Loucy (cell line): ENCODE data around the gene ZNF536.

Experiments used
- H2AFZ ChIP-seq: fragments of 200-600 bp; sonication (generic); 2 replicates; pipeline ENCODE4 v1.6.0; 2016; ENCODE audit warnings: antibody characterized with exemption, mild to moderate bottlenecking, low read length, moderate library complexity
- H3F3A ChIP-seq: fragments of 200-600 bp; 2 replicates; pipeline ENCODE4 v1.6.0; 2016; ENCODE audit warnings: antibody characterized with exemption, low read depth, mild to moderate bottlenecking
- H3K27me3 ChIP-seq: fragments of 200-600 bp; sonication (generic); 2 replicates; pipeline ENCODE4 v1.6.1; 2014; ENCODE audit warnings: low read length, mild to moderate bottlenecking; ENCODE audit not compliant: insufficient read depth, poor library complexity, severe bottlenecking
- H3K36me3 ChIP-seq: fragments of 200-600 bp; sonication (generic); 2 replicates; pipeline ENCODE4 v1.6.1; 2016; ENCODE audit warnings: low read length; ENCODE audit not compliant: insufficient read depth
- H3K4me1 ChIP-seq: fragments of 200-600 bp; sonication (generic); 2 replicates; pipeline ENCODE4 v1.5.1; 2014; ENCODE audit warnings: low read length, mild to moderate bottlenecking; ENCODE audit not compliant: insufficient read depth, poor library complexity, severe bottlenecking
- H3K4me2 ChIP-seq: fragments of 200-600 bp; sonication (generic); 2 replicates; pipeline ENCODE4 v1.6.0; 2014; ENCODE audit warnings: antibody characterized with exemption, low read length, low read depth, mild to moderate bottlenecking; ENCODE audit not compliant: poor library complexity, severe bottlenecking
- H3K4me3 ChIP-seq: fragments of 200-600 bp; sonication (generic); 2 replicates; pipeline ENCODE4 v1.5.1; 2014; ENCODE audit warnings: low read length, mild to moderate bottlenecking, mixed read lengths; ENCODE audit not compliant: poor library complexity, severe bottlenecking
- H3K79me2 ChIP-seq: fragments of 200-600 bp; sonication (generic); 2 replicates; pipeline ENCODE4 v1.6.1; 2014; ENCODE audit warnings: low read length; ENCODE audit not compliant: insufficient read depth
- H3K9ac ChIP-seq: fragments of 200-600 bp; sonication (generic); 2 replicates; pipeline ENCODE4 v1.6.0; 2014; ENCODE audit warnings: mild to moderate bottlenecking, low read depth, low read length, moderate library complexity; ENCODE audit not compliant: poor library complexity, severe bottlenecking
- H3K9me2 ChIP-seq: fragments of 200-600 bp; sonication (generic); replicated peaks from 2 replicates; pipeline ENCODE4 v1.6.1; 2016; ENCODE audit warnings: low read depth, low read length, mixed read lengths
- H3K9me3 ChIP-seq: fragments of 200-600 bp; sonication (generic); 2 replicates; pipeline ENCODE4 v1.6.1; 2014; ENCODE audit warnings: mild to moderate bottlenecking, antibody characterized with exemption, low read length, low read depth; ENCODE audit not compliant: insufficient read depth
- H4K20me1 ChIP-seq: fragments of 200-600 bp; sonication (generic); 2 replicates; pipeline ENCODE4 v1.6.0; 2014; ENCODE audit warnings: antibody characterized with exemption, low read length, mild to moderate bottlenecking; ENCODE audit not compliant: insufficient read depth, poor library complexity, severe bottlenecking
- CTCF ChIP-seq: fragments of 200-600 bp; sonication (generic); conservative IDR thresholded peaks from 2 replicates; pipeline ENCODE4 v1.5.1; 2014; ENCODE audit warnings: mild to moderate bottlenecking, antibody characterized with exemption, low read length
- EZH2phosphoT487 ChIP-seq: fragments of 200-600 bp; IDR thresholded peaks from 2 replicates; pipeline ENCODE4 v1.6.1; 2018; ENCODE audit warnings: antibody characterized with exemption, mild to moderate bottlenecking, moderate library complexity, borderline replicate concordance

ZNF536 gene

GRCh38 chr19:30446850-30447552 is 74.8 kb downstream of the ZNF536 start:
- no peaks in the 10 kb centered on the region for H3K9me3 ChIP-seq
- no peak overlapping the region for H2AFZ ChIP-seq
- H3K9ac ChIP-seq = no peak overlapping the region
- H3K4me3 ChIP-seq = no peak overlapping the region
- H3K9me2 ChIP-seq = no peaks in the 10 kb centered on the region
- TF ChIP-seq CTCF (no peak), EZH2phosphoT487 (no peak)
- peaks cover 16% of the 10 kb centered on the region for H3K4me1 ChIP-seq
- H3K36me3 ChIP-seq = no peaks in the 10 kb centered on the region
- H3K27me3 ChIP-seq = no peaks in the 10 kb centered on the region
- no peaks in the 10 kb centered on the region for H4K20me1 ChIP-seq
- no peak overlapping the region for H3K4me2 ChIP-seq
- no peaks in the 10 kb centered on the region for H3K79me2 ChIP-seq
- no peaks in the 10 kb centered on the region for H3F3A ChIP-seq

DNA sequence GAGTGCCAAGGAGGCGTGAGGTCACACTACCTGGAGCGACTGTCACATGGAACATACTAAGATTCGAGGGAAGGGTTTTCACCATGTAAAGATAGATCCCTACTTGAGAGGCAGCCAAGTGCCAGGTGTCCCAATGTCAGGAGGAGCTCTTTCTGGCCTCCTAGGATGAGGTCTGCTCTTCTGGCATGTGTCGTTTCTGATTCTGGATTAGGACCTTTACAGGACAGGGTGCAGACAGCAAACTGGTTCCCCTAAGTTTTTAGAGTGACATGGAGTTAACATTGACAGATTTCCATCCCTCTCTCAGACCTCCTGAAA is 75.3 kb downstream of the ZNF536 start:
- Histone ChIP-seq H3K9me3 (no peaks in the 10 kb centered on the region), H3K27me3 (no peaks in the 10 kb centered on the region), H3K79me2 (no peaks in the 10 kb centered on the region), H3K9ac (no peak overlapping the region), H3K4me2 (no peak overlapping the region), H4K20me1 (no peaks in the 10 kb centered on the region), H3K4me1 (peaks cover 16% of the 10 kb centered on the region), H3F3A (no peaks in the 10 kb centered on the region), H3K4me3 (no peak overlapping the region), H2AFZ (no peak overlapping the region), H3K9me2 (no peaks in the 10 kb centered on the region), H3K36me3 (no peaks in the 10 kb centered on the region)
- no peak for TF ChIP-seq EZH2phosphoT487
- no peak for TF ChIP-seq CTCF

- Histone ChIP-seq H3K4me3 (no peak overlapping the region), H3K4me1 (peaks cover 16% of the 10 kb centered on the region), H3K4me2 (no peak overlapping the region)
Observed at GRCh38 chr19:30448386-30449077, 76.3 kb downstream of the ZNF536 start.

More at GRCh38 chr19:30448386-30449077, 76.3 kb downstream of the ZNF536 start:
- Histone ChIP-seq H3K9me3 (no peaks in the 10 kb centered on the region), H2AFZ (no peak overlapping the region), H3K27me3 (no peaks in the 10 kb centered on the region), H3K9ac (no peak overlapping the region), H3K36me3 (no peaks in the 10 kb centered on the region), H3K9me2 (no peaks in the 10 kb centered on the region), H4K20me1 (no peaks in the 10 kb centered on the region), H3K79me2 (no peaks in the 10 kb centered on the region), H3F3A (no peaks in the 10 kb centered on the region)
- TF ChIP-seq CTCF (no peak), EZH2phosphoT487 (no peak)
